ENCODE measurements around the gene REEP1. TPM values are rescaled to one million over a fixed set of nuclear protein-coding genes. Genes with fewer than 3 reads are reported as not detected.

Gene REEP1
- total and polyA plus RNA-seq, 10 donors, result 0.57 to 7.6 (median 3.4) TPM

DNA sequence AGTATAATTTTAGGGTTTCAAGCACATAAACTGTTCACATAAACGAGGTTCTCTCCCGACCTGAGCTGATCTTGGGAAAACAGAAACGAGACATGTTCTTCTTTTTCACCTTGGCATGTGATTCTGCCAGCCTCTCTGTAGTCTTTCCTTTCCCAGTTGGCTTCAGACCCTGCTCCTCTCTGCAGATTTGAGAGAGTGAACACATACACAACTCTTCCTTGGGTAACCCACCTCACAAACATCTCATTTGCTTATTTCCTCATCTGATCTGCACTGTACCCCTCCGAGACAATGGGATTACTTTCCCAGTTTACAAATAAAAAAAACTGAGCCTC is 46.1 kb downstream of the REEP1 start:
- DNase-seq, result no peak
- H3K4me3 ChIP-seq, result no peak overlapping the region
- no peaks in the 10 kb centered on the region for H3K4me1 ChIP-seq
- intact Hi-C loops (cut with DNase I; ENCODE audit: low total_unique reads), result no loop called here
- no peaks in the 10 kb centered on the region for H3K9me3 ChIP-seq
- H3K36me3 ChIP-seq, result no peaks in the 10 kb centered on the region
- H3K27ac ChIP-seq, result no peak overlapping the region
- WGBS, 5 donors, result 65 to 80% (median 74%) methylated on average over 4 of the region's 4 CpGs
- TF ChIP-seq, protein P1, sequence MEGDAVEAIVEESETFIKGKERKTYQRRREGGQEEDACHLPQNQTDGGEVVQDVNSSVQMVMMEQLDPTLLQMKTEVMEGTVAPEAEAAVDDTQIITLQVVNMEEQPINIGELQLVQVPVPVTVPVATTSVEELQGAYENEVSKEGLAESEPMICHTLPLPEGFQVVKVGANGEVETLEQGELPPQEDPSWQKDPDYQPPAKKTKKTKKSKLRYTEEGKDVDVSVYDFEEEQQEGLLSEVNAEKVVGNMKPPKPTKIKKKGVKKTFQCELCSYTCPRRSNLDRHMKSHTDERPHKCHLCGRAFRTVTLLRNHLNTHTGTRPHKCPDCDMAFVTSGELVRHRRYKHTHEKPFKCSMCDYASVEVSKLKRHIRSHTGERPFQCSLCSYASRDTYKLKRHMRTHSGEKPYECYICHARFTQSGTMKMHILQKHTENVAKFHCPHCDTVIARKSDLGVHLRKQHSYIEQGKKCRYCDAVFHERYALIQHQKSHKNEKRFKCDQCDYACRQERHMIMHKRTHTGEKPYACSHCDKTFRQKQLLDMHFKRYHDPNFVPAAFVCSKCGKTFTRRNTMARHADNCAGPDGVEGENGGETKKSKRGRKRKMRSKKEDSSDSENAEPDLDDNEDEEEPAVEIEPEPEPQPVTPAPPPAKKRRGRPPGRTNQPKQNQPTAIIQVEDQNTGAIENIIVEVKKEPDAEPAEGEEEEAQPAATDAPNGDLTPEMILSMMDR (IDR thresholded peaks at IDR 0.05 in 8 of 11, conservative IDR thresholded peaks at IDR 0.05 in 3 of 11), result no peak
- TF ChIP-seq POLR2A (IDR thresholded peaks at IDR 0.05), result no peak
- no peak for TF ChIP-seq POLR2AphosphoS5 (IDR thresholded peaks at IDR 0.05)
- peaks cover 0 to 11% (median 0%) of the 10 kb centered on the region in 7 donors for H3K27me3 ChIP-seq (replicated peaks in 1 of 7)

DNA sequence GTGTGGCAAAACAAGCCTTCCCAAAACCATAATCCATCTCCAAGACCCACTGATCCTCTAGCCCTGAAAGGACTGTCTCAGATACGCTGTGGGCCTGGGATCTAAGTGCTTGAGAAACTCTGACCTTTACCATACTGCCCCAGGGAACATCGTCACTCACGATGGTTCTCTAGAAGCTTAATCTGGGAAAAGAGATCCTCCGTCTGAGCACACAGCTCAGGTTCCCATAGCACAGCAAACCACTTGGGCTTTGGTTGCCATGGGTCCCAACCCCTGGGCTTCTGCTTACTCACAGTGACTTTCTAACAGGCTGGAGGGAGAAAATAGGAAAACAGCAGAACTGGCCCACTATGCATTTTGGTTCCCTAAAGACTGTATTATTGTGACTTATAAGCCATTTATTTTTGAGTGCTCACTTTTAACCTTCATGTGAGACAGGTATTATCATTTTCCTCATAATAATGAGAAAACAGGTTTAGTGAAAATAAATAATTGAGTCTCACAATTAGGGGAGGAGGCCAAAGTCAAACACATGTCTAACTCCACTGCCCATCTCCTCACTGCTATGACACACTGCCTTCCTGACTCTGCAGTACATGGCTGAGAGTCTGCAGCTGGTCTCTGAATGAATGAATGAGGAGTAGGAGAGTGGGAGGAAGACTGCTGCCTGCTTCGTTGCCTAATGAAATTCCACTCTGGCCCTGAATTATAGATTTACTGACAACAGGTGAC is 46.7 kb downstream of the REEP1 start:
- H3K4me3 ChIP-seq, result no peak overlapping the region
- H3K36me3 ChIP-seq, result no peaks in the 10 kb centered on the region
- 56 to 86% (median 80%) methylated on average over 5 of the region's 5 CpGs for WGBS, 5 donors
- TF ChIP-seq POLR2AphosphoS5 (IDR thresholded peaks at IDR 0.05) (no peak), POLR2A (IDR thresholded peaks at IDR 0.05) (no peak)
- TF ChIP-seq, protein P1 (IDR thresholded peaks at IDR 0.05 in 8 of 11, conservative IDR thresholded peaks at IDR 0.05 in 3 of 11), result no peak
- H3K4me1 ChIP-seq, result no peaks in the 10 kb centered on the region
- no peak overlapping the region for H3K27ac ChIP-seq
- intact Hi-C loops (cut with DNase I; ENCODE audit: low total_unique reads), result no loop called here
- H3K9me3 ChIP-seq, result no peaks in the 10 kb centered on the region
- no peak for DNase-seq
- H3K27me3 ChIP-seq (replicated peaks in 1 of 7), result peaks cover 0 to 11% (median 0%) of the 10 kb centered on the region in 7 donors

DNA sequence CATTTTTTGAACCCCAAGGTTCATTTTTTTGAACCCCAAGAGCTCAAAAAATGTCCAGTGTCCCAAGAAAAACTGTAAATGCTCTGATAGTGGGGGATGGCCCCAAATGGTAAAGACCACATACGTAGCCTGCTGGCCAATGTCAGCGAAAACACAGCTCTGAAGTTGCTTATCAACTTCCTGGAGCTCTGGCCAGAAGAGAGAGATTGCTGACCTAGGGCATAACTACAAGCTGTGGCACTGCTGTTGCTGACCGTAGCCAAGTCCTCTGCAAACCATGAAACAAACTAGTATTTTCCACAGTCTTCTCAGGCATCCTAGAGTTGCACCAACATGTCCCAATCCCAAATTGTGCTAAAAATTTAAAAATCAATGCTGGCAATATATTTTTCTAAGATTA is 50.9 kb downstream of the REEP1 start:
- no peak for DNase-seq
- H3K36me3 ChIP-seq, result no peaks in the 10 kb centered on the region
- H3K9me3 ChIP-seq, result no peaks in the 10 kb centered on the region
- peaks cover 0 to 11% (median 0%) of the 10 kb centered on the region in 7 donors for H3K27me3 ChIP-seq (replicated peaks in 1 of 7)
- no peak overlapping the region for H3K4me3 ChIP-seq
- peaks cover 0 to 7% (median 0%) of the 10 kb centered on the region in 6 donors for H3K4me1 ChIP-seq
- TF ChIP-seq POLR2A (IDR thresholded peaks at IDR 0.05), result no peak
- TF ChIP-seq, protein P1 (IDR thresholded peaks at IDR 0.05 in 8 of 11, conservative IDR thresholded peaks at IDR 0.05 in 3 of 11), result no peak
- TF ChIP-seq POLR2AphosphoS5 (IDR thresholded peaks at IDR 0.05), result no peak
- H3K27ac ChIP-seq, result no peak overlapping the region
- 41 to 72% (median 58%) methylated on average over 3 of the region's 3 CpGs for WGBS, 5 donors
- intact Hi-C loops (cut with DNase I; ENCODE audit: low total_unique reads), result no loop called here

DNA sequence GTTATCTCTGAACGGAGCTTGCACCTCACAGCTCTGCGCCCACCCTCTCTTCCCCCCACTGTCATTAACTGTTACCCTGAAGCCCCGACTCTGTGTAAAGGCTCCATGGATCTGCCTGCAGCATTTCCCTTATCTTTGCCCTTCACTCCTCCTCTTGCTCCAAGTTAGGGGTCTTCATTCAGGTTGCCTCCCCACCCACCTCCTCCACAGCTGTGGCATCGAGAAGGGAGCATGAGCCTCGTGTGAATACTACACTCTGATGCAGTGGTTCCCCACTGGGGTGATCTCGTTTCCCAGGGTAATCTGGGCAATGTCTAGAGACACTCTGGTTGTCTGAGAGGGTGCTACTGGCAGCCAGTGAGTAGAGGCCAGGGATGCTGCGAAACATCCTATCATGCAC is 51.4 kb downstream of the REEP1 start:
- Histone ChIP-seq H3K36me3 (no peaks in the 10 kb centered on the region), H3K9me3 (no peaks in the 10 kb centered on the region), H3K27me3 (replicated peaks in 1 of 7) (peaks cover 0 to 11% (median 0%) of the 10 kb centered on the region in 7 donors), H3K4me1 (peaks cover 0 to 7% (median 0%) of the 10 kb centered on the region in 6 donors), H3K27ac (no peak overlapping the region), H3K4me3 (no peak overlapping the region)
- no peak for DNase-seq
- intact Hi-C loops (cut with DNase I; ENCODE audit: low total_unique reads), result no loop called here
- TF ChIP-seq, protein P1 (IDR thresholded peaks at IDR 0.05 in 8 of 11, conservative IDR thresholded peaks at IDR 0.05 in 3 of 11), result no peak
- TF ChIP-seq POLR2A (IDR thresholded peaks at IDR 0.05), result no peak
- WGBS, 5 donors, result 84 to 90% (median 85%) methylated on average over 7 of the region's 7 CpGs
